OCI-LY7 (cell line): Measurements from ENCODE around the gene ZBTB6. TPM values are rescaled to one million over a fixed set of nuclear protein-coding genes. Genes with fewer than 3 reads are reported as not detected.

Experiments used
- BruUV-seq: library from RNA; stranded (reverse); fragments of 400-500 nt; replicated peaks from 2 replicates; lab custom pipeline; 2021; lab: Mats Ljungman, UMichigan
- CTCF ChIA-PET: fragments of 300-600 bp; sonication (Branson Sonifier 250); formaldehyde crosslinking; loops from one replicate; lab custom pipeline; 2022; ENCODE audit warnings: antibody characterized with exemption; ENCODE audit not compliant: unreplicated experiment; lab: Charles Lee
- POLR2A ChIA-PET: fragments of 300-600 bp; sonication (Branson Sonifier 250); formaldehyde crosslinking; loops from one replicate; lab custom pipeline; 2022; ENCODE audit warnings: antibody characterized with exemption; lab: Charles Lee
- DNase-seq: peaks from one replicate; pipeline ENCODE4 v3.0.0-alpha.2; 2015; ENCODE audit warnings: low spot score
- H2AFZ ChIP-seq: fragments of 200-600 bp; sonication (generic), shearing (Covaris generic); 2 replicates; pipeline ENCODE4 v1.6.1; 2014; ENCODE audit warnings: mild to moderate bottlenecking, antibody characterized with exemption, low read length, moderate library complexity
- H3K27ac ChIP-seq: fragments of 200-600 bp; sonication (generic); 2 replicates; pipeline ENCODE4 v1.5.1; 2014; ENCODE audit warnings: mixed run types, low read depth, mild to moderate bottlenecking, moderate library complexity, low read length, inconsistent platforms; ENCODE audit not compliant: poor library complexity, severe bottlenecking
- H3K36me3 ChIP-seq: fragments of 200-600 bp; sonication (generic); 2 replicates; pipeline ENCODE4 v1.6.1; 2014; ENCODE audit warnings: mild to moderate bottlenecking, antibody characterized with exemption, low read length, moderate library complexity, mixed read lengths; ENCODE audit not compliant: insufficient read depth
- H3K4me1 ChIP-seq: fragments of 200-600 bp; sonication (generic); 2 replicates; pipeline ENCODE4 v1.5.1; 2014; ENCODE audit warnings: mild to moderate bottlenecking, low read length; ENCODE audit not compliant: insufficient read depth, poor library complexity, severe bottlenecking
- H3K4me2 ChIP-seq: fragments of 200-600 bp; sonication (generic); 2 replicates; pipeline ENCODE4 v1.6.1; 2014; ENCODE audit warnings: mild to moderate bottlenecking, low read length
- H3K4me3 ChIP-seq: fragments of 200-600 bp; sonication (generic); 2 replicates; pipeline ENCODE4 v1.5.1; 2014; ENCODE audit warnings: mild to moderate bottlenecking, low read depth, low read length; ENCODE audit not compliant: poor library complexity, severe bottlenecking
- H3K79me2 ChIP-seq: fragments of 200-600 bp; sonication (generic); 2 replicates; pipeline ENCODE4 v1.6.1; 2016; ENCODE audit warnings: low read depth, mild to moderate bottlenecking, low read length, moderate library complexity, mixed read lengths; ENCODE audit not compliant: insufficient read depth
- H3K9me2 ChIP-seq: fragments of 200-600 bp; sonication (generic); 2 replicates; pipeline ENCODE4 v1.6.1; 2016; ENCODE audit warnings: mild to moderate bottlenecking, low read length, mixed read lengths; ENCODE audit not compliant: insufficient read depth
- H3K9me3 ChIP-seq: fragments of 200-600 bp; sonication (generic); 2 replicates; pipeline ENCODE4 v1.6.1; 2014; ENCODE audit warnings: mild to moderate bottlenecking, mixed run types, low read length, mixed read lengths
- H4K20me1 ChIP-seq: fragments of 200-600 bp; sonication (generic); 2 replicates; pipeline ENCODE4 v1.6.1; 2014; ENCODE audit warnings: mild to moderate bottlenecking, antibody characterized with exemption, low read length, moderate library complexity, mixed read lengths; ENCODE audit not compliant: insufficient read depth
- CTCF ChIP-seq: fragments of 200-600 bp; sonication (generic); conservative IDR thresholded peaks from 2 replicates; pipeline ENCODE4 v1.5.1; 2014; ENCODE audit warnings: mild to moderate bottlenecking, antibody characterized with exemption, low read length, moderate library complexity, mixed read lengths
- EZH2phosphoT487 ChIP-seq: fragments of 200-600 bp; sonication (generic); IDR thresholded peaks from 2 replicates; pipeline ENCODE4 v1.6.1; 2018; ENCODE audit warnings: low read depth, borderline replicate concordance, mild to moderate bottlenecking, mixed run types, antibody characterized with exemption, low read length, moderate library complexity, mixed read lengths
- intact Hi-C: fragments of 100-400 bp; cut with micrococcal nuclease; formaldehyde crosslinking; loops from one replicate; pipeline ENCODE4 v1.10.0; 2022; ENCODE audit not compliant: unreplicated experiment
- total RNA-seq, 2 experiments: library from RNA; depleted of rRNA in 1 of 2; stranded (reverse); fragments of >200 nt in 1 of 2; shearing (Covaris generic) in 1 of 2; gene quantifications; 2 replicates each; pipeline ENCODE4 v1.2.3, GENCODE V29; 2014 to 2022

Gene ZBTB6
- total RNA-seq, 2 experiments from 2014 or later, result 8.1 to 9.4 TPM

DNA sequence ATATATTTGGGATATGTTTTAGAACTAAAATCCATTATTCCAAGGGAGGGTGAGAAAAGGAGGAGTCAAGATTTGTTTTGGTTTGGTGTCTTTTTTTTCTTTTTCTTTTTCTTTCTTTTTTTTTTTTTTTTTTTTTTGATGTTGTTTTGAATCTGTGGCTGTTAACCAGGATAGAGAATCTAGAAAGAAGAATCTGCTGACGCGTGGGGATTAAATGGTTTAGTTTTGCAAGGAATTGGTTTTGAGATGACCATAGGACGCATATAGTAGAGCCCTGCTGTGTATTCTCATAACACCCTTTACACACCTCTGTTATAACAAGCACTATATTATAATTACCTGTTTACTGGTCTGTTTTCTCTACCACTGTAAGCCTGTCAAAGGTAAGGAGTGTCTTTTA is 37.1 kb upstream of the ZBTB6 start:
- Histone ChIP-seq H3K4me2 (no peak overlapping the region), H4K20me1 (peaks cover 17% of the 10 kb centered on the region; the same call in 1 of the 2 replicates)
- POLR2A ChIA-PET, result no interaction called here

DNA sequence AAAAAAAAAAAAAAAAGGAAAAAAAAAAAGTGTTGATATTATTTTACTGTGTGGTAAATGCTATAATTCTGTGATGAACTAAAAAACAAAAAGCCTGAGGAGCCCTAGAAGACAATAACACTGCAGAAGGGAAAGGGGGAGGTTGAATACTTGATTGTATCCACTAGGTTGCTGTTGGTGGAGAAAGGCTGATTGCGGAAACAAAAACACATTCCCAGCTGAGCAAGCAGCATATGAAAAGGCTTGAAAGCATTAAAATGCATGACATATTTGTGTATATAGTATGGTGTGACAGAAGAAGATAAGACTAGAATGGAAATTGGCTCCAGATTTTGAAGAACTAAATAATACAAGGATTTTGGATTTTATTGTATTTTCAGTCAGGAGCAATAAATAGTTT is 36.6 kb upstream of the ZBTB6 start:
- CTCF ChIA-PET, result no interaction called here
- BruUV-seq, result no TSS peak
- H3K27ac ChIP-seq, result no peak overlapping the region
- no peak overlapping the region for H2AFZ ChIP-seq
- peaks cover 18% of the 10 kb centered on the region; the same call in 1 of the 2 replicates for H4K20me1 ChIP-seq
- intact Hi-C loops, result no loop called here
- no peak for DNase-seq
- H3K4me1 ChIP-seq, result peaks cover 6% of the 10 kb centered on the region
- no peak overlapping the region for H3K4me3 ChIP-seq
- H3K9me3 ChIP-seq, result no peaks in the 10 kb centered on the region
- TF ChIP-seq CTCF, result no peak
- TF ChIP-seq EZH2phosphoT487, result no peak
- peaks cover 94% of the 10 kb centered on the region for H3K79me2 ChIP-seq
- peaks cover 32% of the 10 kb centered on the region for H3K36me3 ChIP-seq
- no peaks in the 10 kb centered on the region for H3K9me2 ChIP-seq
- H3K4me2 ChIP-seq, result no peak overlapping the region
- POLR2A ChIA-PET, result no interaction called here

More for the DNA sequence above, 37.1 kb upstream of the ZBTB6 start:
- Histone ChIP-seq H3K9me2 (no peaks in the 10 kb centered on the region), H3K36me3 (peaks cover 28% of the 10 kb centered on the region), H3K4me1 (peaks cover 4% of the 10 kb centered on the region), H3K4me3 (no peak overlapping the region), H3K27ac (no peak overlapping the region), H3K79me2 (peaks cover 94% of the 10 kb centered on the region), H2AFZ (no peak overlapping the region), H3K9me3 (no peaks in the 10 kb centered on the region)
- no peak for DNase-seq
- intact Hi-C loops, result no loop called here
- CTCF ChIA-PET, result no interaction called here
- TF ChIP-seq CTCF, result no peak
- TF ChIP-seq EZH2phosphoT487, result no peak
- no TSS peak for BruUV-seq

GRCh38 chr9:122948313-122948712 is 35.2 kb upstream of the ZBTB6 start:
- H3K9me3 ChIP-seq, result no peaks in the 10 kb centered on the region
- peaks cover 94% of the 10 kb centered on the region for H3K79me2 ChIP-seq
- POLR2A ChIA-PET, result interaction anchor here (0.6 to 1.2 kb wide), 2 partner anchors 13 to 15 kb away, joined by 3 to 4 read pairs; no protein-coding TSS in a partner anchor
- H2AFZ ChIP-seq, result no peak overlapping the region
- no peak overlapping the region for H3K4me3 ChIP-seq
- H3K4me2 ChIP-seq, result no peak overlapping the region
- peaks cover 37% of the 10 kb centered on the region for H3K36me3 ChIP-seq
- H3K9me2 ChIP-seq, result no peaks in the 10 kb centered on the region
- TF ChIP-seq CTCF (no peak), EZH2phosphoT487 (no peak)
- H3K27ac ChIP-seq, result no peak overlapping the region
- CTCF ChIA-PET, result interaction anchor here (0.6 kb wide), 1 partner anchor 125 kb away, joined by 3 read pairs; no protein-coding TSS in a partner anchor
- peaks cover 6% of the 10 kb centered on the region for H3K4me1 ChIP-seq
- H4K20me1 ChIP-seq, result peaks cover 18% of the 10 kb centered on the region; the same call in 1 of the 2 replicates
- no peak for DNase-seq
- BruUV-seq, result no TSS peak
- intact Hi-C loops, result no loop called here
